OCI-M1 (cell line): ENCODE results near the gene FRMD4A.
"Not testable (repeated sequence)": the region's sequence is repeated elsewhere in the genome, so short reads cannot be mapped to it uniquely, and the experiment has no call there.

Experiments
- DNase-seq: peaks from one replicate; lab custom pipeline; 2025; lab: John Stamatoyannopoulos, UW

The FRMD4A gene

DNA sequence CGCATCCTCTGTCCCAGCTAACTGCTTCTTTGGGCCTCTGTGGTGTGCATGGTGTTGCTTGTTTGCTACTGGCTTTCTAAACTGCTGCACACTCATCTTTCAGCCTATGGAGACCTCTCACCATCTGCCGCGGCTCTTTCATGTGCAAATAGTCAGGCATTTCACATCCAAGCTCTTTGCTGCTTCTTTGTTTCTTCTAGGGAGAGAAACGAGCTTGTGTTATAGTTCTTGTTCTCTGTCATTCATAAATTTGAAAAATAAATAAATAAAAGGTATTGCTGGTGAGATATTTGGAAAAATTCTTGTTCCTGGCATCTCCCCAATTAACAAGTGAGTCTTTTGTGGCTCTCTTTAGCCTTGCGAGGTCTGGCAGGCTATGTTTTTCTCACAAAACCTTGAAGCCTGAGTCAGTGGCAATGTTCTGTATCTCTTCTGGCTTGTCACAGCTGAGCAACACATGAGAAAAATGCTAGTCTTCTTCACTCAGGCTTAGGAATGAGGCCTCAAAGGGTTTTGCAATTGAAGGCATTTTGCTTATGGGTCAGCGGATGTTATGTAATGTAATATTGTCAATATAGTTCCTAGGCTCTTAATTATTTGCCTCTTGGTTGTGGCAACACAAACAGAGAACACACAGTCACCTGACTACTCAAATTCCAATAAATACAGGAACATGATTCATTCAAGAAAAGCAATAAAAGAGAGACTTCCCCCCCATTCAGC is 274.0 kb downstream of the FRMD4A start:
- no peak for DNase-seq

DNA sequence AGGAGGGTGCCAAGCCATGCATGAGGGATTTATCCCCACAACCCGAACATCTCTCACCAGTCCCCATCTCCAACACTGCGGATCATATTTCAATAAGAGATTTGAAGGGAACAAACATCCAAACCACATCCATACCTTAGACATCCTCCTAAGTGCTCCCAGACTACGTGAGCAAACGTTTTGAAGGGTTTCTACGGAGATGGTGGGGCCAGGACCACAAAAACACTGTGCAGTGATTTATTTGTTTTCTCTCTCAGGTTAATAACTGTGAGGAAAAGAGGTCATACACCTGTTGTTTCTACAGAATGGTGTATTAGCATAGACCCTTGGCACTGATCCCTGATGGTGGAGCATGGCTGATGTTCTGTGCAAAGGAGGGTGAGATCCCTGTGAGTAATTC is 277.8 kb downstream of the FRMD4A start:
- DNase-seq = no peak

DNA sequence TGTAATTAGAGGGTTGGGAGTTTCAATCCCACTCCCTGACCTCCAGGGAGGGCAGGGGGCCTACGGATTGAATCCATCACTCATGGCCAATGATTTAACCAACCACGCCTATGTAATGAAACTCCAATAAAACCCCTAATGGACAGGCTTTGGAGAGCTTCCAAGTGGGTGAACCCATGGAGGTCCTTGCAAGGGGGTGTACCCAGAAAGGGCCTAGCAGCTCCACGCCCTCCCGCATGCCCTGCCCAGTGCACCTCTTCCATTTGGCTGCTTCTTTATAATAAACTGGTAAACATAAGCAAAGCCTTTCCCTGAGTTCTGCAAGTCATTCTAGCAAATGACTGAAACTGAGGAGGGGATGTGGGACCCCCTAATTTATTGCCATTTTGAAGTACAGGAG is 280.1 kb downstream of the FRMD4A start:
- DNase-seq = no peak

DNA sequence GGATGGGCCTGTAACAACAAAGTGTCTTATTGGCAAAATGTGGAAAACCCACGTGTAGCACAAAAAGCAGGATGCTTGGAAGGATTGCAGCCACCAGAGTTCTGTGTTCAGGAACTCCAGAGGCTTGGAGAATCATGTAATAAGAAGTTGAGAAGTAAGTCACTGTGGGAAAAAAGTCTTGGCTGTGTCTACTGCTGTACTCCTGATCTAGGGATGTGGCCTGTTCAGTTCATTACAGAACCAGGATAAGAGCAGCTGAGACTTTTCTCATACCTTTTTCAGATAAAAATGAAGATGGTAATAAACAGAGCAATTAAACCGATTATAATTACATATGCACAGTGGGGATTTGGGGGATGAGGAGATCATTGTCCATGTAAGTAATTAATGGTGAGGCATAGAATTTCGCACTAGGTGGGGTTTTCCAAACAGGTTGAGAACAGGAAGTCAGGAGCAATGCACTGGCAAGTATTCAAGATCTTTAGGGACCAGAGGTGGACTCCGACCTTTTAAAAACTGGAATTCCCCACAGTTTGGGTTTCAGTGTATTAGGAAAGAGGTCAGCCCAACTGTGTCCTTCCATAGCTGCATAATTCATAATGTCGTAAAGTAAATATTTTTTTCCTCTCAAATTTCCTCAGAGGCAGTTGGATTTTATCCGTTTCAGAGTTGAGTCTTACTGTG is 281.7 kb downstream of the FRMD4A start:
- DNase-seq = no peak

DNA sequence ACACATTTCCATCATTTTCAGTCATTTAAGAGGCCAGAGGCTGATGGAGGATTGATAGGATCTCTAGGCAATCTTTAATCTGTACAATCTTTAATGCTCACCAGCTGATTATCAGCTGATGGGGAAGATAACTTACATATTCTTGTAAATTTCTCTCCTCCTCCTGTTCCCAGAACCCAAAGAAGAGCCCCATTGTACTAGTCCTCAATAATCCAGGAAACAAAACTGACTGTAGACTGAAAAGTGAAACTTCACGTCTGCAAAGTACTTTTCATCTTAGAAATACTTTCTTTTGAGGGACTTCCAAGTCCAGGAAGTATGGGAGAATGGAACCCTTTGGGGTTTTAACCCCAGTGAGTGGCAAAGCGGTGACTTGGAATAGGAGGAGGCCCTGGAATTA is 283.3 kb downstream of the FRMD4A start:
- no peak for DNase-seq

DNA sequence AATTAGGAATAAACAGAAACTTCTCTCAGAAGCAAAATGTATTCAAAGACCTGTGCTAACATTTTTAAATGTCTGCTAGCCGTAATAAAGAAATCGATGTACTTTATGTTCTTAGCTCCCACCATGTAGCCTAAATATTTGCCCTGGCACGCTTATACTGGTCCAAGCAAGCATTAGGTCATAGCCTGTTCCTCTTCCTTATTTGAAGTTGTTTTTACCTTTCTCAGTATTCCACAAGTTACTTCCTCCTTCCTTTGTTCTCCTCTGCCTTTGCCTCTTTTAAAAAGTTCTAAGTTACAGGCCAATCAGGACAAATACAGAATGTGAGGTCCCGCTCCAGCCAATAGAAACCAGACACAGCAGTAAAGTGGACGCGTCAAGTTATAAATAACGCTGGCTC is 288.7 kb downstream of the FRMD4A start:
- DNase-seq = not testable (repeated sequence)

DNA sequence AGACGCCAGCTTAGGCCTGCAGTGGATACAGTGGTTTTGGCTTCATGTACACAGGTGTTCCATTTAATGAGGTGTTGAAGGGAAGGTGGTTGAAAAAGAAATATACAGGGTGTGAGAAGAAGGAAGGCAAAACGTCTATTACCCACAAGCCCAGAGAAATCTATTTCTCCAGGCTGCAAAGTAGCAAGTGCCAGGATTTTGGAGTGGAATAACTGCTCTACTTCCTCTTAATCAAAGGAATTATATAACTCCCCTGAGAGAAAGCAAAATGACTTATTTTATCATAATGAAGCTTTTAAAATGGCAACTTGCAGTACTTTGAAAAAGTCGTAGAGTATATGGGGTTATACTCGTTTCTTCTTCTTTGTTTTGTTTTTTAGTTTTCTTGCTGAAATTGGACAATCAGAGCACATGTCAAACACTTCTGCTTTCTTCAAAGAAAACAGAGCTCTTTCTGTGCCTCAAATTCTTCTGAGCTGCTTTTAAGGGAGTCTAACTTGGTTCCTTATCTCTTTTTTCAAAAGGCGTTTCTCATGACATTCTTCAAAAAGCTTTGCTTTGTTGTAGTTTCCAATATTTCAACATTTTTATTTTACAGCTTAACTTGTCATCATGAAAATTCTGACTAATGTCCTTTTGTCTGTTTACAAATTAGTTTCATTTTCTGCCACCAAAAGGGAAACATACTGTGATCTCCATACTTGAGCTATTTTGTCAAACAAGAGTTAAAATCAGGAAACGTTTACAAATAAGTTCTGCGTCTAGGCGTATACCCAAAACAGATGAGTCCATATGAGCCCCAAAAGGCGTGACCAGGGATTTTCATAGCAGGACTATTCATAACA is 289.7 kb downstream of the FRMD4A start:
- DNase-seq = peak; percentile 20

DNA sequence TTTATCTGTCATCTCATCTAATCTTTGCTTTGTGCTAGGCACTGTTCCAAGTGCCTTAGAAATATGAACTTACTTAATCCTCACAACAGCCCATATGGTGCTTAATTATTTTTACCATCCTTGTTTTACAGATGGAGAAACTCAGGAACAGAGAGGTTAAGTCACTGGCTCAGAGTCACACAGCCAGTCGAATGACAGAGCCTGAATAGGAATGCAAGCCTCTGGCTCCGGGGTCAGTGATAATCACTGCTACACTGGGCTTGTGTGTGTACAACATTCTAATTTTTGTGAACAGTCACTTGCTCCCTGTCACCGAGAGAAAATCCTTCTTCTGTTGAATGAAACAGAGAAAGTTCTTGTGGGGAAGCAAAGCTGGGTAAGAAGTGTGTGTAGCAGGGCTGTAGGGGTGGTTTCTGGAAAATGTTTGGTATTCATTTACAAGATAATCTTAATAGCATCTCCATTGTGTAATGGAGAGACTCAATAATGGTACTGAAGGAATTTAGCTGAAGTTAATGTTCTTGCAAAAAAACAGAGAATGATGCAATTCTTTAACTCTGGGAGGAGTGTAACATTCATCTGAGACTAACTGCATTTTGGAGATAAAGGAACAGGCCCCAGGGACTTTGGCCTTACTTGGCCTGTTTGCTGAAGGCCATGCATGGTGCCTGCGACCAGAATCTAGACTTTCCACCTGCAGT is 290.6 kb downstream of the FRMD4A start:
- no peak for DNase-seq

DNA sequence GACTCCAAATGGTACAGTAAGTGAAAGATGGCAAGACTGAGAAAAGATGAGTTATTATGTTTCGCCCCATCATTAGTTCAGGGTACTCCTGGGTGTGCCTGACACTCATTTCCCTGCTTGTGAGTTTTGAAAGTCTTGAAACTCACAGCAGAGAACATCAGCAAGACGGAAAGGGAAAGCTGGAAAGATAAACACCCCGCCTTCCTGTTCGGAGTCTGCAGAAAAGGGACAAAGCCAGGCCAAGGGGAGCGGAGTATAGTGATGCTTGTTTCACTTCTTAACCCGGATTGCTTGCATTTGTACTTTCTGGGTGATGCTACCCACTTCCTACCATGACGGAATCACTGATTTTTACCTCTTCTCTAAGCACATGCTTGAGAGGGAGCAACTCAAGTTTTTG is 294.5 kb downstream of the FRMD4A start:
- DNase-seq = no peak

DNA sequence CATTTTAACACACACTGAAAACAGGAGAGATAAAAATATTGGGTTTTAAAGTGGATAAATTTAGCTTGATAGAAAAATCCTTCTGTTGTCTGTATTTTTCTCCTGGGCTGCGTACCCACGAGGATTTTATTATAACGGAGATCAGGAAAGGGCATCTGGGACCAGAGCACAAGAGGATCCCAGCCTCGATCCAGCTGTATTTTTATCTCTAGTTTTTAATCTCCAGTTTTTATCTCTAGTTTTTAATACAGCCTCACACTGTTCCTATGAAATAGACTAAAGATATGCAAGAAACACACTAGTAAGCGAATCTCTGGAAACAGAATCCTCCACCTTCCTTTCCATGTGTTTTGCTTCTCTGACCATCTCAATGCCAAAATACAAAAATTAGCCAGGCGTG is 295.2 kb downstream of the FRMD4A start:
- no peak for DNase-seq

DNA sequence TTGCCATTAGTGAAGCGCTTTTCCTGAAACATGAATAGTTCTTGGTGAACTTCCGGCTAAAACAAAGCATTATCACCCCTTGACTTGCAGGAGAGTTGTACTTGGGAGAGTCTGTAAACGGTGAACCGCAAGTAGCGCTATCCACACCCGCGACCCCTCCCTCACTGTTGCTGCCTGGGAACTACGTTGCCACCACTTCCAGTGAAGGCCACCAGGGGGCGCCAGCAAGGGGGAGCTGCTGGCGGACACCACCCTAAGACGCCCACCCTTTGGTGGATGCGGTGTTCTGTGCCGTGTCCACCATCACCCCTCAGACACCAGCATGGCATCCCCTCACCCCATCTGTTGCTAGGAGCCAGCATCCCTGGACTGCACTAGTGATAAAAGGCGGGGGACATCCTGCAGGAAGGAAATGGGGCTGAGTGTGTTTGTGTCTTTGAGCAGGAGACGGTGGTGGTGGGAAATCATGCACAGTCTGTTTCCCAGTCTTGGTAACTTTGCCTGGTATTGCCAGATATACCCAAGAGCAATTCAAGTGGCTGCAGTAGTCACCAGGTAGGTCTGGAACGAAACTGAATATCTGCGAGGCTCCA is 298.2 kb downstream of the FRMD4A start:
- DNase-seq = peak; percentile 12

DNA sequence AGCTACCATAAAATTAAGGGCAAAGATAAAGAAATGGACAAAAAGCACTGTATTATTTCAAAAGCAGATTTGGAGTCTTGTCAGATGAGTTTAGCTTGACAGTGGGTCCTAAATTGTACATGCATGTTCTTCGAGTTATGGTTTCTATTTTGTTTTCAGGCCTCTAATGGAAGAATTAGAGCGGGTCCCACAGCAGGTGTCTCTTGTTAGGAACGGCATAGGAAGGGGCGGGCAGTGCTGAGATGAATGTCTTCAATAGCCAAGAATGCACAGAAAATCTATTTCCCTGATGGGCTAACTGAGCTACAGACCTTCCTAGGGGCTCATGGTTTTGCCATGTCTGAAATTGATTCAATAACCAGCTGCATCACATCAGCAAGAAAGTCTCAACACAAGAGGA is 304.4 kb downstream of the FRMD4A start:
- no peak for DNase-seq

DNA sequence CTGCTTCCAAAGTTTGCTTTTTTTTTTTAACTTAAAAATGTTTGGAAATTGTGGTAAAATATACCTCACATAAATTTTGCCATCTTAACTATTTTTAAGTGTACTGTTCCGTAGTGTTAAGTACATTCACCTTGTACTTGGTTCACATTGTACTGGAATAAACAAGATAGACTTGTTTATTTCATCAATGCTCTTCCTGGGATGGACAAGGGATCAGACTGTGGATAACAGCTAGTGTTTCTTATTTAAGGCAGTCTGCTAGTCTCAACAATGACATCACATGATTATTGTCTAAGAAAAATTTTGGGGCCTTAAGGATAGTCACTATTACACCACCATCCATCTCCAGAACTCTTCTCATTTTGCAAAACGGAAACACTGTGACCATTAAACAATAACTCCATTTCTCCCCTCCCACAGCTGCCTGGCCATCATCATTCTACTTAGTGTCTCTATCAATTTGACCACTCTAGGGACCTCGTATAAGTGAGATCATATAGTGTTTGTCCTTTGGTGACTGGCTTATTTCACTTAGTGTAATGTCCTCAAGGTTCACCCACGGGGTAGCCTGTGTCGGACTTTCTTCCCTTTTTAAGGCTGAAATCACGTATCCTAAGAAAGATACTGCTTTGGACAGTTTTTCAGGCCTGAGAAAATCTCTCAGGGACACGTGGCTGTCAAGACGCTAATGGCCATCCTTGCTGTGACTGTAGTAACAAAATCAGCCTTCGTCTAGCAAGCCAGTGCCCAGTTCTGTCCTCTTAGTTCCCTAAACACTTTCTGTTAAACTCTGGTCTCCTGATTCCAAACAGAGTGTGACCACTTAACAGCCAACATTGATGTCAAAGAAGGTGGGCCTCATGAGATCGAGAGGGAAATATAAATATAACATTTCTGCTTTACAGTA is 305.2 kb downstream of the FRMD4A start:
- DNase-seq = no peak

DNA sequence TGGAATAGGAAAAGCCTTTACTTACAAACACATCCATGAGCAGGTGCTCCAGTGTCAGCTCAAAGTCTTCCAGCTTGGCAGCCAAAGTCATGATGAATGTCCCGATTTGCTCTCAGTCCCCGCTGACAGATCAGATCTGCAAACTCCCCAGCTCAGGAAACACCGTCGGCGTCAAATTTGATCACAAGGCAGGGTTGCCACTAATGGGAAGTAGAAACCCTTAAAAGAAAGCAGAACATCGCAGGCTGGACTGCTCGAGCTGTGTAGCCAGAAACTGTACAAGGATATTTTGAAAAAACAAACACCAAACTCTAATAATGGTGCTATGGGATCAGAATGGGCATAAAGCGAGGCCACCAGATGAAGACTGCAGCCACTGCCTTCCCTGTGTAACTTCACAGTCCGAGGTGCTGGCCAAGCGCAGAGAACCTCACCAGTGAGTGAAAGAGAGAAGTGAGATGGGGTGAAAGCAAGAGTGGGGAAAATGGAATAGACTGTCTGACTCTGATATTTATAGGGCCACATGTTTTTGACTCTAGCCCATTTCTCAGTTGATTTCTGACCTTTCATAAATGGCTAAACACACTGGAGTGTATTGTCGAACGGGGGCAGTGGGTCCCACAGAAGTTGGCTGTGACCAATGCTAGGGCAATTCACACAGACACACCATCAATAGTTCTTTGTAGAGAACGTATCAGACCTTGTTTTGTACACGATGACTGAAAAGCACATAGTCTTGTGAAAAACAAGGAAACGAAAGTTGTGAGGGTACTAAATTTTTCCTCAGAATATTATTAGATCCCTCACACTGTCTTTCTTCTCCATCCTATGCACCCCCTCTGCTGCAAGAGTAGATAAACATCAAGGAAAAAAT is 306.2 kb downstream of the FRMD4A start:
- DNase-seq = no peak

DNA sequence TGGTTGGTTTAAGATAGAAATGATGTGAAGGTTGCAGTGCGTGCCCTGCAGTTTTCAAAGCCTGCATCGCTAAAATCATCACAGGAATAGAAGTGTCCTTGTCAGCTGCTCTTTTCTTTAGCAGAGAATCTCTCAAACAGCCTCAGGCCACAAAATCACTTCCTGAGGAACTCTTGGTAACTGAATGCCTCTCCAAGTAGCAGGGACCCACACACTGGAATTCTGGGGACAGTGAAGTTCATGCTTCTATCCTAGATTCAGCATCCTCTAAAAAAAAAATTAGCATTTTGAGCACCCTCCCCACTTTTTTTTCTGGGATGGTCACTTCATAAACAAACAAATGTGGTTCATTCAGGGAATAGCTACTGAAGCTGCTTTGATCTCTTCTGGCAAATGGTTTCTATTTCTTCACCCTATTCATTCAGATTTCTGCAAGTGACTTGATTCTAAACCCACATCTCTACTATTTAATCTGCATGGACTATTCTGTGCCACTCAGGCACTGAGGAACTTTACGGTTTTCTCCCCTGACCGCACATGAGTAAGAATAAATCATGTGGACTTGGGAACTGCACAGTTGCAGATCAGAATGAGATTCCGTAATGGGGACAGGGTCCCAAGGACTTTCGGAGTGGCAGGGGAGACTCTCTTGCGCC is 306.9 kb downstream of the FRMD4A start:
- DNase-seq = no peak

DNA sequence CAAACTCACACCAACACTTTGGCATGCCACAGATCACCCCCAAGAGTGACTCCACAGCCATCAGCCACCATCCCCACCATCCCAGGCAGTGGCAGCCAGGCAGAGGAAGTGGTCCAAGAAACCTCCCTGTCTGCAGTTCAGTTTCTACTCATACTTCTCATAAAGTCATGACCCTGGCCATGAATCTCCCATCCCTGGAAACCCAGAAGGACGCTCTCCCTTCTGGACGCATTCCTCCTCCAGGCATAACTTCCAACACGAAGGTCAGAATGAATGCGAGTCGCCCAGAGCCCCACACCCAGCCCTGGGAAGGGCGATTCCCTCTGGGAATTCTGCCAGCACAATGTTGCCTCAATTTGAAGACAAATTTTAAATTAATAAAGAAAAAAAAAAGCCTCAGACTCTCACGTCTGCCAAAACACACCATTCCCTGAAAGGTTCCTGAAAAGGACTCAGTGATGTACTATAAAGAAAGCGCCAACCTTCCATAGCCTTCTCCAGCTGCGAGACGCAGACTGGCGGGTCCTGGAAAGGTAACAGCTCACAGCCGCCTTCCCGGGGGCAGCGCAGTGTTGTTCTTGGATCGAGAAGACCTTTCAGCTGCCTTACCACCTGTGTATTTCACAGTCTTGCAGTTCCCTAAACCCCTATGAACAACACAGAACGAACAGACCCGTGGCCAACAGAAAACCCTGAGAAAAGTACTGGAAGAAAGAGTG is 307.6 kb downstream of the FRMD4A start:
- DNase-seq = no peak

DNA sequence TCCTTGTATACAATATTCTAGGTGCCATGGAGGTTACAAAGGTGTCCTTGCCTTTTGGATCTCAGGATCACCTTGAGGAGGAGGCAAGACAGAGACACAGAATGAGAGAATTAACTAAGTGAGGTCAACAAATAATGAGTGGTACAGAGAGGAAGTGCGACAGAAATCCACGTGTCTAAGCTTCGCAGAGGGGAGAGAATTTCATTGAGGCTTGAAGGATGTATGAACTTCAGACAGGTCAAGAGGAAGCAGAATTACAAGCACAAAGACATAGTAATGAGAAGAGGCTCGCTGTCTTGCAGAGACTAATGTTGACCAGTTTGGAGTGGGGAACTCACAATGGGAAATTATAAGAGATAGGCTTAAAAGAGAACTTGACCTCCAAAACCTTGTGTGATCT is 308.7 kb downstream of the FRMD4A start:
- no peak for DNase-seq

DNA sequence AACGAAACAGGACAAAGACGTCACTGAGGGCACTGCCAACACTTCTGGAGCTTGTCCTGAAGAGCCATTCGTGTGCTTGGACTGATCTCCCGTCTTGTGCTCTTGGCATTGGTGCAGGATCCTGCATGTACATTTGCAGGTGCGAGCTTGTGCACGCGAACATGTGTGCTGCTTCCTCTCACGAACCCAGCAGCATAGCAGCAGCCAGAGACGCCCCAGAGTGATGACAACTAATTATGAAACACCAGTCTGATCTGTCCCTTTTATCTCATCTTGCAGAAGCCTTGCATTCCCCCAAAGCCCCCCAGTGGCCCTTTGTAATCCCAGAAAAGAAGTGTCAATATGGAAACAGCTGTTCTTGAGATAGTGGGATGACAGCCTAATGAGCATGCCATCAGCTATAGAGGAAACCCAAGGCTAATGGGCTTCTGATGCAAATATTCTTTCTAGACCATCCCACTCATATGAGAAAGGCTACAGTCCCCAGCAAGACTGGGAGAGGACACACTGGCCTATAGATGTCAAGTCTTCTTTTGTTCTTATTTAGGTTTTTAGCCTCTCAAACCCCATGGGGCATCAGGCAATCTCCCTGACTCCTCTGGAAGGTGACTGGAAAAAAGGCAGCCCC is 310.6 kb downstream of the FRMD4A start:
- DNase-seq = no peak
